Panc1 (cell line): ENCODE data around the gene SLC9A2. TPM values are rescaled to one million over a fixed set of nuclear protein-coding genes. Genes with fewer than 3 reads are reported as not detected.

Experiments
- ATAC-seq: fragments of 200-7000 bp; cut with Tn5 transposase; 2 replicates; pipeline ENCODE4 v1.9.1; 2020; ENCODE audit warnings: mild to moderate bottlenecking, moderate library complexity
- BruUV-seq: library from RNA; stranded (reverse); fragments of 400-500 nt; replicated peaks from 2 replicates; lab custom pipeline; 2021; lab: Mats Ljungman, UMichigan
- CTCF ChIA-PET: fragments of 300-600 bp; sonication (Branson Sonifier 250); formaldehyde crosslinking; loops from one replicate; lab custom pipeline; 2022; ENCODE audit warnings: antibody characterized with exemption; lab: Charles Lee
- POLR2A ChIA-PET: fragments of 300-600 bp; sonication (Branson Sonifier 250); formaldehyde crosslinking; loops from one replicate; lab custom pipeline; 2022; ENCODE audit warnings: antibody characterized with exemption; lab: Charles Lee
- DNase-seq: peaks from one replicate; pipeline ENCODE4 v3.0.0-alpha.2; 2010; ENCODE audit warnings: low read depth, low spot score
- H3K27ac ChIP-seq: 2 replicates; pipeline ENCODE4 v1.5.1; 2011; ENCODE audit warnings: mild to moderate bottlenecking, low read length, inconsistent platforms
- H3K27me3 ChIP-seq: fragments of 200-500 bp; sonication (Bioruptor generic); 2 replicates; pipeline ENCODE4 v1.6.0; 2014; ENCODE audit warnings: low read length, inconsistent platforms; ENCODE audit not compliant: control insufficient read depth, insufficient read depth
- H3K36me3 ChIP-seq: fragments of 200-500 bp; sonication (Bioruptor generic); 2 replicates; pipeline ENCODE4 v1.5.1; 2014; ENCODE audit warnings: inconsistent platforms, mild to moderate bottlenecking, low read length, moderate library complexity; ENCODE audit not compliant: control insufficient read depth, insufficient read depth
- H3K4me1 ChIP-seq: 2 replicates; pipeline ENCODE4 v1.5.1; 2011; ENCODE audit warnings: inconsistent platforms, mild to moderate bottlenecking, low read length, moderate library complexity; ENCODE audit not compliant: control insufficient read depth, insufficient read depth
- H3K4me3 ChIP-seq, 2 experiments: 2 replicates each; pipeline ENCODE4 v1.5.1; 2011 to 2012; ENCODE audit warnings: low read depth in 2 of 2, low read length in 2 of 2, mild to moderate bottlenecking in 2 of 2, inconsistent platforms in 1 of 2, moderate library complexity in 1 of 2
- H3K9me3 ChIP-seq: fragments of 200-500 bp; sonication (Bioruptor generic); 2 replicates; pipeline ENCODE4 v1.5.1; 2014; ENCODE audit warnings: low read depth, mild to moderate bottlenecking, inconsistent platforms, low read length, moderate library complexity; ENCODE audit not compliant: control insufficient read depth, insufficient read depth
- CTCF ChIP-seq: fragments of 450-650 bp; IDR thresholded peaks from 2 replicates; pipeline ENCODE4 v1.5.1; 2017; ENCODE audit warnings: mild to moderate bottlenecking
- POLR2AphosphoS5 ChIP-seq: IDR thresholded peaks from 2 replicates; pipeline ENCODE4 v1.6.1; 2012; ENCODE audit warnings: mild to moderate bottlenecking, low read depth, low read length, moderate library complexity
- REST ChIP-seq, 2 experiments: IDR thresholded peaks; 2 replicates each; pipeline ENCODE4 v1.6.1; 2011 to 2012; ENCODE audit warnings: low read depth in 2 of 2, control low read depth in 1 of 2, low read length in 1 of 2, mild to moderate bottlenecking in 1 of 2, moderate library complexity in 1 of 2; ENCODE audit not compliant: insufficient read depth in 1 of 2
- SIN3A ChIP-seq: IDR thresholded peaks from 2 replicates; pipeline ENCODE4 v1.6.1; 2012; ENCODE audit warnings: low read depth, mild to moderate bottlenecking, low read length, moderate library complexity, borderline replicate concordance; ENCODE audit not compliant: insufficient read depth
- TCF7L2 ChIP-seq: IDR thresholded peaks from 2 replicates; pipeline ENCODE4 v1.6.1; 2011; ENCODE audit warnings: mild to moderate bottlenecking, low read depth, low read length, inconsistent platforms
- in situ Hi-C: cut with HindIII; loops from 2 replicates; pipeline ENCODE4 v1.10.0; 2016; ENCODE audit warnings: low sequenced_read_pairs, low pct_unique_long_range_greater_than_20kb
- intact Hi-C: fragments of 100-400 bp; cut with micrococcal nuclease; formaldehyde crosslinking; loops from one replicate; pipeline ENCODE4 v1.10.0; 2022; ENCODE audit not compliant: unreplicated experiment
- total RNA-seq: library from RNA; stranded (reverse); gene quantifications from one replicate; pipeline ENCODE4 v1.2.1, GENCODE V29; 2021; ENCODE audit not compliant: unreplicated experiment

SLC9A2 gene
- total RNA-seq, 1 experiment from 2014 or later = 4.1 TPM

GRCh38 chr2:102606353-102606752 lies 13.0 kb upstream of the SLC9A2 start:
- POLR2A ChIA-PET = no interaction called here
- in situ Hi-C loops (no loop called here), intact Hi-C loops (no loop called here)
- no peaks in the 10 kb centered on the region for H3K36me3 ChIP-seq
- no peak overlapping the region for H3K4me3 ChIP-seq
- no peaks in the 10 kb centered on the region for H3K4me1 ChIP-seq
- H3K27me3 ChIP-seq = peaks cover 3% of the 10 kb centered on the region
- no peaks in the 10 kb centered on the region for H3K9me3 ChIP-seq
- DNase-seq = no peak
- no TSS peak for BruUV-seq
- no peak overlapping the region for H3K27ac ChIP-seq
- TF ChIP-seq SIN3A = no peak
- TF ChIP-seq POLR2AphosphoS5 = no peak
- TF ChIP-seq TCF7L2 = no peak
- no peak for TF ChIP-seq CTCF
- no peak for TF ChIP-seq REST (IDR thresholded peaks at IDR 0.05; ENCODE audit: insufficient read depth in 1 of 2, low read depth in 2 of 2, low read length in 1 of 2)
- no peak for ATAC-seq
- CTCF ChIA-PET = no interaction called here

GRCh38 chr2:102615620-102616436 lies 3.5 kb upstream of the SLC9A2 start:
- Histone ChIP-seq H3K4me1 (peaks cover 10% of the 10 kb centered on the region), H3K36me3 (no peaks in the 10 kb centered on the region), H3K27ac (no peak overlapping the region), H3K4me3 (no peak overlapping the region), H3K27me3 (peaks cover 20% of the 10 kb centered on the region), H3K9me3 (no peaks in the 10 kb centered on the region)
- ChIA-PET CTCF (interaction anchor here (0.6 to 2.2 kb wide), 5 partner anchors 88 to 1270 kb away, joined by 4 to 15 read pairs (median 6); partner anchors contain the start of gene SLC9A4), POLR2A (no interaction called here)
- BruUV-seq = no TSS peak
- intact Hi-C loops (loop anchor here (1.0 to 5.0 kb wide), 3 partner anchors 86 to 143 kb away; partner anchors contain the start of gene SLC9A4), in situ Hi-C loops (no loop called here)
- TF ChIP-seq CTCF = peak; percentile 97
- no peak for TF ChIP-seq SIN3A
- DNase-seq (peak; percentile 50), ATAC-seq (peak; percentile 72)
